Stimulated activated CD4-positive, alpha-beta T cell treated with anti-CD3 and anti-CD28 coated beads, Interleukin-1b, Interleukin-23, amount 100 ng/mL, for 24 hours (primary cell): Measurements from ENCODE around the gene HTR4.
A peak's percentile ranks its signal among the peaks of the same experiment; 100 is the strongest.
"Not testable (repeated sequence)": the region's sequence is repeated elsewhere in the genome, so short reads cannot be mapped to it uniquely, and the experiment has no call there.

Experiments used
- DNase-seq, 4 experiments: peaks; one replicate each; pipeline ENCODE4 v3.0.0-alpha.2; 2020; ENCODE audit warnings: low read depth in 4 of 4, low spot score in 1 of 4

The HTR4 gene

GRCh38 chr5:148539851-148540250 is 114.5 kb downstream of the HTR4 start:
- DNase-seq = no peak

GRCh38 chr5:148535190-148535589 is 119.1 kb downstream of the HTR4 start:
- no peak for DNase-seq

GRCh38 chr5:148532969-148533670 is 121.2 kb downstream of the HTR4 start:
- no peak for DNase-seq

- not testable (repeated sequence) for DNase-seq
Measured at GRCh38 chr5:148529450-148529849, 124.9 kb downstream of the HTR4 start.

GRCh38 chr5:148524721-148525120 is 129.6 kb downstream of the HTR4 start:
- no peak for DNase-seq

GRCh38 chr5:148523139-148523538 is 131.2 kb downstream of the HTR4 start:
- no peak for DNase-seq

GRCh38 chr5:148515460-148515859 is 138.9 kb downstream of the HTR4 start:
- no peak for DNase-seq

GRCh38 chr5:148514344-148514743 is 140.0 kb downstream of the HTR4 start:
- DNase-seq = no peak

GRCh38 chr5:148512498-148512897 is 141.8 kb downstream of the HTR4 start:
- no peak for DNase-seq

- DNase-seq = no peak
Measured at GRCh38 chr5:148511810-148512347, 142.4 kb downstream of the HTR4 start.

GRCh38 chr5:148509893-148510292 is 144.4 kb downstream of the HTR4 start:
- no peak for DNase-seq

GRCh38 chr5:148507648-148508047 is 146.7 kb downstream of the HTR4 start:
- DNase-seq = no peak

GRCh38 chr5:148499452-148499851 is 154.9 kb downstream of the HTR4 start:
- no peak for DNase-seq

GRCh38 chr5:148497757-148498156 is 156.6 kb downstream of the HTR4 start:
- no peak for DNase-seq

GRCh38 chr5:148492351-148492750 is 162.0 kb downstream of the HTR4 start:
- DNase-seq = no peak

- no peak for DNase-seq
Measured at GRCh38 chr5:148491793-148492184, 162.5 kb downstream of the HTR4 start.

- DNase-seq = no peak
Measured at GRCh38 chr5:148491015-148491792, 163.1 kb downstream of the HTR4 start.

- DNase-seq = no peak
Measured at GRCh38 chr5:148488757-148489156, 165.6 kb downstream of the HTR4 start.

- DNase-seq = no peak
Measured at GRCh38 chr5:148486456-148486855, 167.9 kb downstream of the HTR4 start.

- no peak for DNase-seq
Measured at GRCh38 chr5:148484651-148485050, 169.7 kb downstream of the HTR4 start.

- DNase-seq = no peak
Measured at GRCh38 chr5:148483750-148484149, 170.6 kb downstream of the HTR4 start.

GRCh38 chr5:148482697-148483462 is 171.4 kb downstream of the HTR4 start:
- peak; percentile 21 to 56 (median 44) for DNase-seq
